ENCODE data around the gene MPG. TPM values are rescaled to one million over a fixed set of nuclear protein-coding genes. Genes with fewer than 3 reads are reported as not detected.

MPG gene
- polyA plus RNA-seq, 1 of the 3 experiments (the other 2 are of a cell fraction), result 98.3 TPM

DNA sequence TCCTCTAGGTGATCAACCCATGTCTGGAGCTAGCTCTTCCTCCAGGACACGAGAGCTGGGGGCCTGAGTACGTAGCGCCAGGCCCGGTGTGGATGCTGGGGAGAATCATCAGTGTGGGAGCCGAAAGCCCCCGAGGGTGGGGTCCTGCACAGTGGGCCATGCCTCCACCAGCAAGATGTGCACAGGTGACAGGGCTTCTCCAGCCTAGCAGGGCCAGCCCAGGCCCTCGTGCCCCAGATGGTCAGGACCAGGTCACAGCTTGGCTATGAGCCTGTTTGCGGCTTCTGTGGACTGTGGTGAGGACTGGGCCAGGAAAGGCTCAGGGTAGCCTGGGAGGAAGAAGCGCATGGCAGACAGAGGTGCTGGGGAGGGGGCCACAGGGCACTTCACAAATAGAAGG, 7.8 kb downstream of the MPG start:
- H3K9me2 ChIP-seq, result no peaks in the 10 kb centered on the region
- H3K4me2 ChIP-seq, result no peak overlapping the region
- no peak overlapping the region for H3K27ac ChIP-seq (ENCODE audit: low read depth in 2 of 2, low read length in 1 of 2)
- no peaks in the 10 kb centered on the region for H3K9me3 ChIP-seq
- DNase-seq, result no peak
- ChIA-PET CTCF (interaction anchor here (0.8 to 27.8 kb wide), 4 partner anchors 11 to 95 kb away, joined by 4 to 793 read pairs (median 26); partner anchors contain the start of genes HBQ1 and RHBDF1), POLR2A (no interaction called here)
- peaks cover 20% of the 10 kb centered on the region for H3F3A ChIP-seq (replicated peaks; ENCODE audit: insufficient read depth)
- no peak overlapping the region for H3K9ac ChIP-seq
- H3K27me3 ChIP-seq (ENCODE audit: insufficient read depth), result no peaks in the 10 kb centered on the region
- H3K79me2 ChIP-seq (ENCODE audit: insufficient read depth), result peaks cover 4% of the 10 kb centered on the region; the same call in 1 of the 2 replicates
- H3K4me3 ChIP-seq (ENCODE audit: low read depth in 2 of 2, low read length in 1 of 2), result no peak overlapping the region
- H3K4me1 ChIP-seq (ENCODE audit: control insufficient read depth in 1 of 2, insufficient read depth in 2 of 2, low read depth in 1 of 2, low read length in 1 of 2), result peaks cover 2 to 17% of the 10 kb centered on the region in 2 experiments; a peak in 3 of 4 replicates
- H4K20me1 ChIP-seq (ENCODE audit: insufficient read depth), result peaks cover 21% of the 10 kb centered on the region
- 79% methylated on average over 8 of the region's 9 CpGs for WGBS (ENCODE audit: low lambda C conversion rate)
- peaks cover 4 to 45% of the 10 kb centered on the region in 2 experiments for H3K36me3 ChIP-seq (replicated peaks in 1 of 2; ENCODE audit: control insufficient read depth in 1 of 2, insufficient read depth in 2 of 2, low read length in 1 of 2)
- TF ChIP-seq, protein P1, sequence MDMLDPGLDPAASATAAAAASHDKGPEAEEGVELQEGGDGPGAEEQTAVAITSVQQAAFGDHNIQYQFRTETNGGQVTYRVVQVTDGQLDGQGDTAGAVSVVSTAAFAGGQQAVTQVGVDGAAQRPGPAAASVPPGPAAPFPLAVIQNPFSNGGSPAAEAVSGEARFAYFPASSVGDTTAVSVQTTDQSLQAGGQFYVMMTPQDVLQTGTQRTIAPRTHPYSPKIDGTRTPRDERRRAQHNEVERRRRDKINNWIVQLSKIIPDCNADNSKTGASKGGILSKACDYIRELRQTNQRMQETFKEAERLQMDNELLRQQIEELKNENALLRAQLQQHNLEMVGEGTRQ (IDR thresholded peaks at IDR 0.05; ENCODE audit: borderline replicate concordance, low read depth, low read length), result no peak
- TF ChIP-seq ELF1 (IDR thresholded peaks at IDR 0.05) (no peak), FOXM1 (IDR thresholded peaks at IDR 0.05; ENCODE audit: low read depth) (no peak), TAF1 (IDR thresholded peaks at IDR 0.05; ENCODE audit: borderline replicate concordance, low read depth, low read length) (no peak), SMC3 (IDR thresholded peaks at IDR 0.05; ENCODE audit: low read depth, low read length) (no peak), TCF12 (IDR thresholded peaks at IDR 0.05) (no peak), JUND (IDR thresholded peaks at IDR 0.05) (no peak), RCOR1 (IDR thresholded peaks at IDR 0.05; ENCODE audit: low read length) (no peak), EZH2phosphoT487 (IDR thresholded peaks at IDR 0.05; ENCODE audit: borderline replicate concordance, low read depth) (no peak), NRF1 (IDR thresholded peaks at IDR 0.05; ENCODE audit: low read depth, low read length) (no peak), EP300 (IDR thresholded peaks at IDR 0.05; ENCODE audit: borderline replicate concordance in 1 of 2, low read depth in 1 of 2, low read length in 1 of 2) (no peak), FOSL2 (IDR thresholded peaks at IDR 0.05; ENCODE audit: borderline replicate concordance, low read depth) (no peak), GATA2 (CRISPR knock-in tag; IDR thresholded peaks at IDR 0.05) (no peak), FOXJ3 (CRISPR knock-in tag; IDR thresholded peaks at IDR 0.05) (no peak), MXI1 (IDR thresholded peaks at IDR 0.05; ENCODE audit: low read depth, low read length) (no peak), CHD2 (IDR thresholded peaks at IDR 0.05; ENCODE audit: low read length, partially characterized antibody) (no peak)
- TF ChIP-seq, protein P2, sequence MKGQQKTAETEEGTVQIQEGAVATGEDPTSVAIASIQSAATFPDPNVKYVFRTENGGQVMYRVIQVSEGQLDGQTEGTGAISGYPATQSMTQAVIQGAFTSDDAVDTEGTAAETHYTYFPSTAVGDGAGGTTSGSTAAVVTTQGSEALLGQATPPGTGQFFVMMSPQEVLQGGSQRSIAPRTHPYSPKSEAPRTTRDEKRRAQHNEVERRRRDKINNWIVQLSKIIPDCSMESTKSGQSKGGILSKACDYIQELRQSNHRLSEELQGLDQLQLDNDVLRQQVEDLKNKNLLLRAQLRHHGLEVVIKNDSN (IDR thresholded peaks at IDR 0.05; ENCODE audit: borderline replicate concordance, low read depth), result no peak
- TF ChIP-seq, protein P3, sequence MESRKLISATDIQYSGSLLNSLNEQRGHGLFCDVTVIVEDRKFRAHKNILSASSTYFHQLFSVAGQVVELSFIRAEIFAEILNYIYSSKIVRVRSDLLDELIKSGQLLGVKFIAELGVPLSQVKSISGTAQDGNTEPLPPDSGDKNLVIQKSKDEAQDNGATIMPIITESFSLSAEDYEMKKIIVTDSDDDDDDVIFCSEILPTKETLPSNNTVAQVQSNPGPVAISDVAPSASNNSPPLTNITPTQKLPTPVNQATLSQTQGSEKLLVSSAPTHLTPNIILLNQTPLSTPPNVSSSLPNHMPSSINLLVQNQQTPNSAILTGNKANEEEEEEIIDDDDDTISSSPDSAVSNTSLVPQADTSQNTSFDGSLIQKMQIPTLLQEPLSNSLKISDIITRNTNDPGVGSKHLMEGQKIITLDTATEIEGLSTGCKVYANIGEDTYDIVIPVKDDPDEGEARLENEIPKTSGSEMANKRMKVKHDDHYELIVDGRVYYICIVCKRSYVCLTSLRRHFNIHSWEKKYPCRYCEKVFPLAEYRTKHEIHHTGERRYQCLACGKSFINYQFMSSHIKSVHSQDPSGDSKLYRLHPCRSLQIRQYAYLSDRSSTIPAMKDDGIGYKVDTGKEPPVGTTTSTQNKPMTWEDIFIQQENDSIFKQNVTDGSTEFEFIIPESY (IDR thresholded peaks at IDR 0.05; ENCODE audit: borderline replicate concordance, low read depth), result no peak
- TF ChIP-seq, protein P4, sequence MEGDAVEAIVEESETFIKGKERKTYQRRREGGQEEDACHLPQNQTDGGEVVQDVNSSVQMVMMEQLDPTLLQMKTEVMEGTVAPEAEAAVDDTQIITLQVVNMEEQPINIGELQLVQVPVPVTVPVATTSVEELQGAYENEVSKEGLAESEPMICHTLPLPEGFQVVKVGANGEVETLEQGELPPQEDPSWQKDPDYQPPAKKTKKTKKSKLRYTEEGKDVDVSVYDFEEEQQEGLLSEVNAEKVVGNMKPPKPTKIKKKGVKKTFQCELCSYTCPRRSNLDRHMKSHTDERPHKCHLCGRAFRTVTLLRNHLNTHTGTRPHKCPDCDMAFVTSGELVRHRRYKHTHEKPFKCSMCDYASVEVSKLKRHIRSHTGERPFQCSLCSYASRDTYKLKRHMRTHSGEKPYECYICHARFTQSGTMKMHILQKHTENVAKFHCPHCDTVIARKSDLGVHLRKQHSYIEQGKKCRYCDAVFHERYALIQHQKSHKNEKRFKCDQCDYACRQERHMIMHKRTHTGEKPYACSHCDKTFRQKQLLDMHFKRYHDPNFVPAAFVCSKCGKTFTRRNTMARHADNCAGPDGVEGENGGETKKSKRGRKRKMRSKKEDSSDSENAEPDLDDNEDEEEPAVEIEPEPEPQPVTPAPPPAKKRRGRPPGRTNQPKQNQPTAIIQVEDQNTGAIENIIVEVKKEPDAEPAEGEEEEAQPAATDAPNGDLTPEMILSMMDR (IDR thresholded peaks at IDR 0.05), result no peak
- TF ChIP-seq, protein P5, sequence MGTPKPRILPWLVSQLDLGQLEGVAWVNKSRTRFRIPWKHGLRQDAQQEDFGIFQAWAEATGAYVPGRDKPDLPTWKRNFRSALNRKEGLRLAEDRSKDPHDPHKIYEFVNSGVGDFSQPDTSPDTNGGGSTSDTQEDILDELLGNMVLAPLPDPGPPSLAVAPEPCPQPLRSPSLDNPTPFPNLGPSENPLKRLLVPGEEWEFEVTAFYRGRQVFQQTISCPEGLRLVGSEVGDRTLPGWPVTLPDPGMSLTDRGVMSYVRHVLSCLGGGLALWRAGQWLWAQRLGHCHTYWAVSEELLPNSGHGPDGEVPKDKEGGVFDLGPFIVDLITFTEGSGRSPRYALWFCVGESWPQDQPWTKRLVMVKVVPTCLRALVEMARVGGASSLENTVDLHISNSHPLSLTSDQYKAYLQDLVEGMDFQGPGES (IDR thresholded peaks at IDR 0.05; ENCODE audit: low read depth, low read length), result no peak
- H2AFZ ChIP-seq (ENCODE audit: low read depth), result no peak overlapping the region
